Endothelial cell of umbilical vein (primary cell): ENCODE measurements around the gene MAP7D3. TPM values are rescaled to one million over a fixed set of nuclear protein-coding genes. Genes with fewer than 3 reads are reported as not detected.

Experiments
- BruUV-seq: library from RNA; stranded (reverse); fragments of 400-500 nt; replicated peaks from 2 replicates; lab custom pipeline; 2021; lab: Mats Ljungman, UMichigan
- CTCF ChIA-PET: fragments of 300-600, 350-600 bp; sonication (Branson Sonifier 250); formaldehyde crosslinking; loops from one replicate; lab custom pipeline; 2021; ENCODE audit warnings: antibody characterized with exemption, inconsistent platforms; lab: Charles Lee
- POLR2A ChIA-PET: fragments of 300-600, 350-600 bp; sonication (Branson Sonifier 250); formaldehyde crosslinking; loops from one replicate; lab custom pipeline; 2021; ENCODE audit warnings: antibody characterized with exemption, inconsistent platforms; lab: Charles Lee
- DNase-seq: peaks from one replicate; pipeline ENCODE4 v3.0.0-alpha.2; 2011; ENCODE audit warnings: low read depth, low spot score
- FAIRE-seq: peaks from 2 replicates; lab custom pipeline; 2011; peaks lifted over from hg19 to GRCh38; lab: Jason Lieb, UNC
- H2AFZ ChIP-seq: 2 replicates; pipeline ENCODE4 v1.6.0; 2012; ENCODE audit warnings: low read depth, low read length, control low read depth, inconsistent platforms
- H3K27ac ChIP-seq: 2 replicates; pipeline ENCODE4 v1.5.1; 2011; ENCODE audit warnings: low read depth, mild to moderate bottlenecking, control low read depth, low read length, moderate library complexity; ENCODE audit not compliant: insufficient read depth
- H3K27me3 ChIP-seq, 2 experiments: 2 replicates each; pipeline versions ENCODE4 v1.6.0 to v1.6.1; 2011; ENCODE audit warnings: low read length in 2 of 2, mixed read lengths in 1 of 2; ENCODE audit not compliant: control insufficient read depth in 2 of 2, insufficient read depth in 2 of 2
- H3K36me3 ChIP-seq, 2 experiments: 2 replicates in 1 of 2; 3 replicates in 1 of 2; pipeline ENCODE4 v1.5.1; 2011; ENCODE audit warnings: low read length in 2 of 2, mild to moderate bottlenecking in 1 of 2, moderate library complexity in 1 of 2; ENCODE audit not compliant: control insufficient read depth in 2 of 2, insufficient read depth in 2 of 2; ENCODE audit errors: extremely low read depth in 1 of 2
- H3K4me1 ChIP-seq: 3 replicates; pipeline ENCODE4 v1.5.1; 2011; ENCODE audit warnings: mild to moderate bottlenecking, low read length; ENCODE audit not compliant: control insufficient read depth, insufficient read depth; ENCODE audit errors: extremely low read depth
- H3K4me2 ChIP-seq: 2 replicates; pipeline ENCODE4 v1.6.1; 2011; ENCODE audit warnings: low read length, control low read depth, mixed read lengths; ENCODE audit not compliant: insufficient read depth
- H3K4me3 ChIP-seq, 3 experiments: fragments of 200-600 bp in 1 of 3; sonication (generic), shearing (Covaris generic) in 1 of 3; replicated peaks in 1 of 3; 2 replicates each; pipeline ENCODE4 v1.5.1; 2011 to 2016; ENCODE audit warnings: control low read depth in 3 of 3, low read length in 3 of 3, mild to moderate bottlenecking in 2 of 3, inconsistent platforms in 1 of 3, low read depth in 1 of 3, moderate library complexity in 1 of 3; ENCODE audit not compliant: insufficient read depth in 1 of 3
- H3K79me2 ChIP-seq: 2 replicates; pipeline ENCODE4 v1.6.0; 2012; ENCODE audit warnings: low read length, inconsistent platforms; ENCODE audit not compliant: control insufficient read depth, insufficient read depth
- H3K9ac ChIP-seq: replicated peaks from 2 replicates; pipeline ENCODE3; 2011; ENCODE audit warnings: low read length, control low read depth; ENCODE audit not compliant: insufficient read depth; ENCODE audit errors: extremely low read depth
- H3K9me1 ChIP-seq: replicated peaks from 3 replicates; pipeline ENCODE4 v1.6.0; 2011; ENCODE audit warnings: mild to moderate bottlenecking, low read length; ENCODE audit not compliant: control insufficient read depth, insufficient read depth; ENCODE audit errors: extremely low read depth
- H3K9me3 ChIP-seq: replicated peaks from 2 replicates; pipeline ENCODE4 v1.5.1; 2012; ENCODE audit warnings: low read length, inconsistent platforms; ENCODE audit not compliant: control insufficient read depth, insufficient read depth
- H4K20me1 ChIP-seq: replicated peaks from 2 replicates; pipeline ENCODE3; 2011; ENCODE audit warnings: mild to moderate bottlenecking, low read length; ENCODE audit not compliant: control insufficient read depth, insufficient read depth; ENCODE audit errors: extremely low read depth
- EZH2 ChIP-seq: IDR thresholded peaks from 2 replicates; pipeline ENCODE4 v1.6.1; 2012; ENCODE audit warnings: borderline replicate concordance, low read depth, mild to moderate bottlenecking, moderate library complexity, low read length, inconsistent platforms; ENCODE audit not compliant: severe bottlenecking
- FOS ChIP-seq: IDR thresholded peaks from 2 replicates; pipeline ENCODE4 v1.6.1; 2011; ENCODE audit warnings: mild to moderate bottlenecking, low read length, moderate library complexity, borderline replicate concordance; ENCODE audit not compliant: insufficient read depth
- GATA2 ChIP-seq: IDR thresholded peaks from 2 replicates; pipeline ENCODE4 v1.7.0; 2011; ENCODE audit warnings: low read depth, mild to moderate bottlenecking, moderate library complexity, mixed read lengths, low read length; ENCODE audit not compliant: insufficient read length, insufficient read depth
- JUN ChIP-seq: IDR thresholded peaks from 2 replicates; pipeline ENCODE4 v1.6.1; 2011; ENCODE audit warnings: borderline replicate concordance, low read depth; ENCODE audit not compliant: insufficient read length, insufficient read depth
- POLR2AphosphoS5 ChIP-seq: IDR thresholded peaks from 2 replicates; pipeline ENCODE4 v1.6.1; 2012; ENCODE audit warnings: low read depth, mild to moderate bottlenecking, control low read depth, low read length, moderate library complexity; ENCODE audit not compliant: insufficient read depth
- dilution Hi-C: fragments of 300-500 bp; cut with MboI; formaldehyde crosslinking; loops from one replicate; pipeline ENCODE4 v1.15.0; 2019; ENCODE audit warnings: low sequenced_read_pairs; ENCODE audit not compliant: extremely low pct_ligation_motif_present
- intact Hi-C: fragments of 100-400 bp; cut with micrococcal nuclease; formaldehyde crosslinking; loops from one replicate; pipeline ENCODE4 v1.10.0; 2022
- polyA plus RNA-seq, 4 experiments: library from polyadenylated mRNA; depleted of rRNA in 3 of 4; stranded (reverse) in 3 of 4; unstranded in 1 of 4; fragments of >200 nt; gene quantifications; 2 replicates each; pipeline versions ENCODE4 v1.2.1 to v1.2.3, GENCODE V29; 2011 to 2012; ENCODE audit warnings: missing spikeins in 1 of 4
- total RNA-seq: library from RNA; stranded (reverse); gene quantifications from 2 replicates; pipeline ENCODE4 v1.2.3, GENCODE V29; 2021

MAP7D3 gene
- total and polyA plus RNA-seq, 2 donors (not counting 3 experiments of a cell fraction or from before 2014, with no cell fraction given), result 6.5 to 22.8 TPM

- DNase-seq (no peak), FAIRE-seq (peak; percentile 31)
- Histone ChIP-seq H4K20me1 (no peaks in the 10 kb centered on the region), H3K9me3 (no peaks in the 10 kb centered on the region), H3K9me1 (no peaks in the 10 kb centered on the region), H3K9ac (no peak overlapping the region), H3K79me2 (no peaks in the 10 kb centered on the region), H3K27ac (peak overlapping the region; percentile 64), H3K4me1 (peaks cover 14% of the 10 kb centered on the region), H3K27me3 (no peaks in the 10 kb centered on the region), H3K4me2 (no peak overlapping the region), H3K4me3 (no peak overlapping the region), H2AFZ (no peak overlapping the region), H3K36me3 (peaks cover 3 to 8% of the 10 kb centered on the region in 2 experiments)
- no TSS peak for BruUV-seq
- CTCF ChIA-PET, result interaction anchor here (0.7 kb wide), 1 partner anchor 192 kb away, joined by 3 read pairs; no protein-coding TSS in a partner anchor
- TF ChIP-seq JUN, result peak; percentile 45
- no peak for TF ChIP-seq GATA2
- TF ChIP-seq POLR2AphosphoS5, result peak; percentile 5
- TF ChIP-seq EZH2, result no peak
- TF ChIP-seq FOS, result peak; percentile 34
- intact Hi-C loops (loop anchor here (2.0 kb wide), 2 partner anchors 38 to 48 kb away; no protein-coding TSS in a partner anchor), dilution Hi-C loops (no loop called here)
- POLR2A ChIA-PET, result no interaction called here
Measured at GRCh38 chrX:136220540-136220939, 30.7 kb downstream of the MAP7D3 start.

GRCh38 chrX:136219893-136220292, 31.3 kb downstream of the MAP7D3 start:
- FAIRE-seq (peak; percentile 74), DNase-seq (no peak)
- Histone ChIP-seq H3K9me3 (no peaks in the 10 kb centered on the region), H3K36me3 (peaks cover 3 to 8% of the 10 kb centered on the region in 2 experiments), H4K20me1 (no peaks in the 10 kb centered on the region), H3K27me3 (no peaks in the 10 kb centered on the region), H3K79me2 (no peaks in the 10 kb centered on the region), H3K9ac (no peak overlapping the region), H3K4me3 (no peak overlapping the region), H2AFZ (no peak overlapping the region), H3K4me2 (no peak overlapping the region), H3K27ac (no peak overlapping the region), H3K4me1 (peaks cover 17% of the 10 kb centered on the region), H3K9me1 (no peaks in the 10 kb centered on the region)
- ChIA-PET POLR2A (no interaction called here), CTCF (interaction anchor here (1.3 kb wide), 1 partner anchor 11 kb away, joined by 4 read pairs; no protein-coding TSS in a partner anchor)
- dilution Hi-C loops, result no loop called here
- intact Hi-C loops, result loop anchor here (2.0 kb wide), 2 partner anchors 39 to 49 kb away; no protein-coding TSS in a partner anchor
- no TSS peak for BruUV-seq
- TF ChIP-seq FOS (no peak), JUN (peak; percentile 13)
